ENCODE results near the gene FAM72B.
"Not testable (repeated sequence)": the region's sequence is repeated elsewhere in the genome, so short reads cannot be mapped to it uniquely, and the experiment has no call there.

Gene FAM72B

GRCh38 chr1:121148489-121149190 lies 35.5 kb downstream of the FAM72B start:
- not testable (repeated sequence) for DNase-seq

- not testable (repeated sequence) for DNase-seq
Observed at GRCh38 chr1:121140393-121140792, 43.7 kb downstream of the FAM72B start.

GRCh38 chr1:121131494-121131893 lies 52.6 kb downstream of the FAM72B start:
- DNase-seq, result not testable (repeated sequence)

- not testable (repeated sequence) for DNase-seq
Observed at GRCh38 chr1:121118480-121118824, 65.7 kb downstream of the FAM72B start.
